K562 treated with DMSO at 1 percent for 24 hours (cell line): ENCODE data around the gene RNF20. TPM values are rescaled to one million over a fixed set of nuclear protein-coding genes. Genes with fewer than 3 reads are reported as not detected.

Experiments
- total RNA-seq: library from RNA; unstranded; fragments of 300-600 nt; gene quantifications from 2 replicates; pipeline ENCODE4 v1.2.3, GENCODE V29; 2022; ENCODE audit warnings: low read depth; ENCODE audit not compliant: insufficient read depth

Gene RNF20
- 20.3 and 23.7 TPM in 2 replicates for total RNA-seq

GRCh38 chr9:101533334-101534204 lies at the start of gene RNF20:
Gene RNF20, plus strand, starts transcription at chr9:101533853. Its CDS starts 1,571 bp downstream, at chr9:101535424.

GRCh38 chr9:101594796-101595195 lies 61.1 kb downstream of the RNF20 start, which contains the start of gene PPP3R2:
Gene PPP3R2, minus strand, starts transcription at chr9:101594969. Its CDS starts 48 bp downstream, at chr9:101594921.

Other genes with a start within 250 kb of the RNF20 start
- gene BAAT, start 148.8 kb upstream of the RNF20 start, total RNA-seq = 0.07 TPM in 1 of 2 replicates, not detected in the other
- gene MRPL50, start 135.2 kb upstream of the RNF20 start, total RNA-seq = 5.2 and 6.4 TPM in 2 replicates
- 5.8 and 5.9 TPM in 2 replicates for gene ZNF189, start 135.0 kb upstream of the RNF20 start, total RNA-seq
- not detected in 2 replicates for gene ALDOB, start 98.1 kb upstream of the RNF20 start, total RNA-seq
- gene PPP3R2, start 61.1 kb downstream of the RNF20 start, total RNA-seq = not detected in 2 replicates
- 0.03 TPM in 1 of 2 replicates, not detected in the other for gene GRIN3A, start 204.8 kb downstream of the RNF20 start, total RNA-seq